Neural cell (in vitro differentiated cells): ENCODE results near the gene PERCC1.

Experiments
- CTCF ChIP-seq: fragments of 450-650 bp; IDR thresholded peaks from 2 replicates; pipeline ENCODE4 v1.5.1; 2014; ENCODE audit warnings: antibody characterized with exemption, mild to moderate bottlenecking, moderate library complexity; ENCODE audit not compliant: poor library complexity, severe bottlenecking
- MXI1 ChIP-seq: fragments of 450-650 bp; conservative IDR thresholded peaks from 2 replicates; pipeline ENCODE4 v1.6.1; 2014; ENCODE audit warnings: antibody characterized with exemption, mild to moderate bottlenecking; ENCODE audit not compliant: poor library complexity, severe bottlenecking
- RAD21 ChIP-seq: fragments of 450-650 bp; conservative IDR thresholded peaks from 2 replicates; pipeline ENCODE4 v1.6.1; 2014; ENCODE audit warnings: antibody characterized with exemption, mild to moderate bottlenecking, moderate library complexity
- TF ChIP-seq, protein P1 (sequence below): IDR thresholded peaks from 2 replicates; pipeline ENCODE4 v1.6.1; 2012; ENCODE audit warnings: borderline replicate concordance

- TF ChIP-seq CTCF (no peak), RAD21 (no peak), MXI1 (no peak)
- TF ChIP-seq, protein P1, sequence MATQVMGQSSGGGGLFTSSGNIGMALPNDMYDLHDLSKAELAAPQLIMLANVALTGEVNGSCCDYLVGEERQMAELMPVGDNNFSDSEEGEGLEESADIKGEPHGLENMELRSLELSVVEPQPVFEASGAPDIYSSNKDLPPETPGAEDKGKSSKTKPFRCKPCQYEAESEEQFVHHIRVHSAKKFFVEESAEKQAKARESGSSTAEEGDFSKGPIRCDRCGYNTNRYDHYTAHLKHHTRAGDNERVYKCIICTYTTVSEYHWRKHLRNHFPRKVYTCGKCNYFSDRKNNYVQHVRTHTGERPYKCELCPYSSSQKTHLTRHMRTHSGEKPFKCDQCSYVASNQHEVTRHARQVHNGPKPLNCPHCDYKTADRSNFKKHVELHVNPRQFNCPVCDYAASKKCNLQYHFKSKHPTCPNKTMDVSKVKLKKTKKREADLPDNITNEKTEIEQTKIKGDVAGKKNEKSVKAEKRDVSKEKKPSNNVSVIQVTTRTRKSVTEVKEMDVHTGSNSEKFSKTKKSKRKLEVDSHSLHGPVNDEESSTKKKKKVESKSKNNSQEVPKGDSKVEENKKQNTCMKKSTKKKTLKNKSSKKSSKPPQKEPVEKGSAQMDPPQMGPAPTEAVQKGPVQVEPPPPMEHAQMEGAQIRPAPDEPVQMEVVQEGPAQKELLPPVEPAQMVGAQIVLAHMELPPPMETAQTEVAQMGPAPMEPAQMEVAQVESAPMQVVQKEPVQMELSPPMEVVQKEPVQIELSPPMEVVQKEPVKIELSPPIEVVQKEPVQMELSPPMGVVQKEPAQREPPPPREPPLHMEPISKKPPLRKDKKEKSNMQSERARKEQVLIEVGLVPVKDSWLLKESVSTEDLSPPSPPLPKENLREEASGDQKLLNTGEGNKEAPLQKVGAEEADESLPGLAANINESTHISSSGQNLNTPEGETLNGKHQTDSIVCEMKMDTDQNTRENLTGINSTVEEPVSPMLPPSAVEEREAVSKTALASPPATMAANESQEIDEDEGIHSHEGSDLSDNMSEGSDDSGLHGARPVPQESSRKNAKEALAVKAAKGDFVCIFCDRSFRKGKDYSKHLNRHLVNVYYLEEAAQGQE: no peak
Measured at GRCh38 chr16:1387331-1387730, 43.5 kb upstream of the PERCC1 start.
